Measurements from ENCODE around the gene H2BK1.

The H2BK1 gene

DNA sequence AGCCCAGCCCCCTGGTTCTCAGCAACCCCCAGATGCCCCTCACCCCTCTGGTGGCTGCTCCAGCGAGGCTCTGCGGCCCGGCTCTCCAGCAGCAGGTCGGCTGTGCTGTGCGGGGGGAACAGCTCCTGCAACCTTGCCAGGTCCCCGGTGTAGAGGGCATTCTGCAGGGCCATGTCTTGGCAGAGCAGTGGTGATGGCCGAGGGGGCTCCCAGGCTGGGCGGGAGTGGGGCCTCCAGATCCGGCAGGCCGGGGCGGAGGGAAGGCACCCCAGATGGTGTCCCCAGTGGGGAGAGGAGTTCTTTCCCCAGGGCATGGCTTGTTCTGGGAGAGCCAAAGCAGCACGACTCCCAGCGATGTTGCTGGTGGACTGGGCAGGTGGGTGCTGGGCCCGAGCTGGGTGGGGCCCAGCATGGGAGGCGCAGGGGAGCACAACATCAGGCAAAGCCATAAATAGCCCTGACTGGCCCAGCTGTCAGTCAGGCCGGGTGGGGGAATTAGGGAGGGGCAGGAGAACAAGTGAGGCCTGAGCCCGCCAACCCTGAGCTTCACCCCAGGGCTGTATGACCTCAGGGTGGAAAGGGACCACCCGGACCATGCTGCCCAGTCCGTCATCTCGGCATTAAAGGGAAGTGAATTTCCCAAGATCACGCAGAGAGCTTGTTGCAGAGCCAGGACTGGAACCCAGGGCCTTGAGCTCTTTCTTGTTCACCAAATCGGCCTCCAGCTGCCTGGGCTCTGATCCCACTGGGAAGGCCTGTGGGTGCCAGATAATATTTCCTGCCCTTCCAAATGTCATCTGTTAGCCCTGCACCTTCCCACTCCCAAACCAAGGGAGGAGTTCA is 22.7 kb downstream of the H2BK1 start:
- H3K4me1 Mint-ChIP-seq, result peaks cover 4% of the 10 kb centered on the region
- H3K27me3 Mint-ChIP-seq, result no peaks in the 10 kb centered on the region
- no peak overlapping the region for H3K4me3 Mint-ChIP-seq
- H3K27ac Mint-ChIP-seq, result no peak overlapping the region
- ATAC-seq (no peak), DNase-seq (no peak)
- H3K9me3 Mint-ChIP-seq, result no peaks in the 10 kb centered on the region

DNA sequence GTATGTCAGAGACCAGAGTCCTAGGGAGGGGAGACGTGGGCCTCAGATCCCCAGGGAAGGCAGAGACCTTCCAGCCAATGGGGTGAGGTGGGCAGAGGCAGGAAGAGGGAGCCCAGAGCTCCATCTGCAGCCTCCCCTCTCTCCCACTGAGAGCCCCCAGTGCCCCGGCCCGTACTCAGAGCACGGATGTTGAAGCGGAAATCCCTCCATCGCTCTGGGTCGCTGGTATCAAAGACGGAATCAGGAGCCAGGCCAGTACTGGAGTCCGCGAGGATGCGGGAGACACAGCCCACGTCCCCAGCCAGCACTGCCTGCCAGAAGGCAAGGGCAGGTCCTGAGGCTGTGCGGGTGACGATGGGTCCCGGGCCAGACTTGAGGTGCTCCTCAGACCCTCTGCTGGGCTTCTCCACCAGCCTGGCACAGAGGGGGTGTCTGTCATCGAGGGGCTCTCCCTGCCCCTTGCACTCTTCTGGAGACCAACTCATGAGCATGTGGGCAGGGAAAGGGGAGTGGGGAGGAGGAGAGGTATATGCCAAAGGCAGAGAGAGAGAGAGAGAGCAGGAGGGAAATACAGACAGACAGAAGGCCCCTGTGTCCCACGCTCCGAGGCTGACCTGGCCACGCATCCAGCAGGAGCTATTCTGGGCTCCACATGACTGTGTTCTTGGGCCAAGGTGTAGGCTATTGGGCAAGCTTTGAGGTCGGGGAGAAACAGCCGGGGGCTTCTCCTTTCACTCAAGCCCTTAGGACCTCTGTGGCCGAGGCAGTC is 23.5 kb downstream of the H2BK1 start, which contains the start of gene ASB10:
Gene ASB10, minus strand, starts transcription at position 611 of the 769 bp plus-strand sequence. Its CDS starts 120 bp downstream, at position 491.
- DNase-seq (no peak), ATAC-seq (no peak)
- Mint-ChIP-seq H3K27me3 (peaks cover 5% of the 10 kb centered on the region), H3K4me1 (peaks cover 4% of the 10 kb centered on the region), H3K4me3 (no peak within 1 kb of the TSS), H3K27ac (no peak within 1 kb of the TSS), H3K9me3 (no peaks in the 10 kb centered on the region)

DNA sequence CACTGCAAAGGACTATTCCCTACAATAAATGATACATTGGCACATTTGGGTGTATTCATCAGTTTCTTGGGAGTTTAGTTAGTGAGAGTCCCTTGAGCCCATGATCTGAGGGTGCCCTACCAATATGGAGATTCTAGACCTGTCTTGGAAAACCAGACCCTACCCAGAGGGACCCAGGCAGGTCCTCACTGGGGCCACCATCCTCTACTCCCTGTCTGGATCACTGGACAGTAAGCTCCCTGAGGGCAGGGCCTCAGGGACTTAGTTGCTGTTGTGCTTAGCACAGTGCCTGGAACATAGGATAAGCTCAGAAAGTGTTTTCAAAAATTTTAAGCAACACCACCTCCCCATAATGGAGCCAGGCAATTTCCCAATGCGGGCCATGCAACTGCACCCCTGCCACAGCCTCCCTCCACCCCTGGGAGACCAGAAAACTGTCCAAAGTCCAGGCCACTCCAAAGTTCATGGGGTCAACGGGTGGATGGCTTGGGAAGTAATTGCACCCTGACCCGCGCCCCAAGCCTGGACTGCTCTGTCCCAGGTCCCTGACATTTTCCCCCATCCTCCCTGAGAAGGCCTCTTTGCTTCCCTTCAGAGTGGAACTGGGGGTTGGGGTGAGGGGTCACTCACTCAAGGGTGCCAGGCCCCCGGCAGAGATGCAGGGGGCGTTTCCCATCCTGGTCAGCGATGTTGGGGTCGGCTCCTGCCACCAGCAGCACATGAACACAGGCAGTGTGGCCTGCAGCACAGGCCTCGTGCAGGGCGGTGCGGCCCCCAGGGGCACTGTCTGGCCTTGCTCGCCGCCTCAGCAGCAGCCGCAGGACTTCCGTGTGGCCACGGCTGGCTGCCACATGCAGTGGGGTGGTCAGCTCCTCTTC is 24.3 kb downstream of the H2BK1 start:
- Mint-ChIP-seq H3K27ac (no peak overlapping the region), H3K4me1 (peaks cover 4% of the 10 kb centered on the region), H3K27me3 (peaks cover 8% of the 10 kb centered on the region), H3K9me3 (no peaks in the 10 kb centered on the region), H3K4me3 (no peak overlapping the region)
- ATAC-seq (no peak), DNase-seq (no peak)

GRCh38 chr7:151181011-151181431 is 29.3 kb downstream of the H2BK1 start:
- no peaks in the 10 kb centered on the region for H3K9me3 Mint-ChIP-seq
- no peaks in the 10 kb centered on the region for H3K4me1 Mint-ChIP-seq
- ATAC-seq, result no peak
- peaks cover 33% of the 10 kb centered on the region for H3K27me3 Mint-ChIP-seq
- no peak overlapping the region for H3K27ac Mint-ChIP-seq
- H3K4me3 Mint-ChIP-seq, result no peak overlapping the region
- DNase-seq, result no peak

DNA sequence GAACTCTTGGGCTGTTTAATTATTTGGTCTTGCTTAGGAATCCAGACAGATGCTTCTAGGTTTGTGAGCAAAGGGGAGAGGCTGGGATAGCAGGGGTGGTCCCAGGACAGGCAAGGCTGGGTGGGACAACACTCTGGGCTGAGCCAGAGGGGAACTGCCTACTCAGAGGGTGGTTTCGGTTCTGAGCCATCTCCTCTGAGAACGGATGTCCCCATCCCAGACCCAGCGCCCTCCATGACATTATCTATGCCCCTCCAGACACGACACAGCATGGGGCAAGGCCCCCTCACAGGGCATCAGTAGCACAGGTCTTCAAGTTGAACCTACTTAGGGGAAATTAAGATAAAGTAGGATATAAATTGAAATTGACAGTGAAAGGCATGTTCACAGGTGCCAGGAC is 30.3 kb downstream of the H2BK1 start:
- DNase-seq (no peak), ATAC-seq (no peak)
- H3K4me1 Mint-ChIP-seq, result no peaks in the 10 kb centered on the region
- H3K27ac Mint-ChIP-seq, result no peak overlapping the region
- peaks cover 44% of the 10 kb centered on the region for H3K27me3 Mint-ChIP-seq
- no peak overlapping the region for H3K4me3 Mint-ChIP-seq
- H3K9me3 Mint-ChIP-seq, result no peaks in the 10 kb centered on the region

GRCh38 chr7:151179287-151179860 is 30.9 kb downstream of the H2BK1 start:
- no peak for DNase-seq
- Mint-ChIP-seq H3K4me1 (no peaks in the 10 kb centered on the region), H3K4me3 (no peak overlapping the region), H3K9me3 (no peaks in the 10 kb centered on the region), H3K27ac (no peak overlapping the region), H3K27me3 (peaks cover 49% of the 10 kb centered on the region)
- ATAC-seq, result no peak

- no peak overlapping the region for H3K27ac Mint-ChIP-seq
- no peak overlapping the region for H3K4me3 Mint-ChIP-seq
- peaks cover 55% of the 10 kb centered on the region for H3K27me3 Mint-ChIP-seq
- H3K9me3 Mint-ChIP-seq, result no peaks in the 10 kb centered on the region
- DNase-seq (no peak), ATAC-seq (no peak)
- no peaks in the 10 kb centered on the region for H3K4me1 Mint-ChIP-seq
Measured at GRCh38 chr7:151178831-151179230, 31.5 kb downstream of the H2BK1 start.

DNA sequence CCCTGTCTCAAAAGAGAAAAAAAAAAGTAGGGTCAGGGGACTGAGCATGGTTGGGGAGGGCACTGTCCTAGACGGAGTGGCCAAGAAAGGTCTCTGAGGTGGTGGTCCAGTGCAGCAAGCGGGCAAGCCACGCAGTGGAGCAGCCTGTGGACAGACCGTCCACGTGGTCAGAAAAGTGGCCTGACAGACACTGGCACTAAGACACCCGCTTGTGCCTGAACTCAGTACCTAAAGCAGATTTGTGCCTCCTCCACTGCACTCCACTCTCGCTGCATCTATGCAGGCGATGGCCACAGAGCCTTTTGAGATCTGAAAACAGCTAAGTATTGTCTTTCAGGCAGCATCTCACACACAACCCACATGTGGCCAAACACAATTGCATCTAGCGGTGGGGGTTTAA is 32.1 kb downstream of the H2BK1 start:
- H3K4me3 Mint-ChIP-seq, result no peak overlapping the region
- no peak overlapping the region for H3K27ac Mint-ChIP-seq
- DNase-seq, result no peak
- H3K9me3 Mint-ChIP-seq, result no peaks in the 10 kb centered on the region
- no peaks in the 10 kb centered on the region for H3K4me1 Mint-ChIP-seq
- peaks cover 61% of the 10 kb centered on the region for H3K27me3 Mint-ChIP-seq
- ATAC-seq, result no peak

DNA sequence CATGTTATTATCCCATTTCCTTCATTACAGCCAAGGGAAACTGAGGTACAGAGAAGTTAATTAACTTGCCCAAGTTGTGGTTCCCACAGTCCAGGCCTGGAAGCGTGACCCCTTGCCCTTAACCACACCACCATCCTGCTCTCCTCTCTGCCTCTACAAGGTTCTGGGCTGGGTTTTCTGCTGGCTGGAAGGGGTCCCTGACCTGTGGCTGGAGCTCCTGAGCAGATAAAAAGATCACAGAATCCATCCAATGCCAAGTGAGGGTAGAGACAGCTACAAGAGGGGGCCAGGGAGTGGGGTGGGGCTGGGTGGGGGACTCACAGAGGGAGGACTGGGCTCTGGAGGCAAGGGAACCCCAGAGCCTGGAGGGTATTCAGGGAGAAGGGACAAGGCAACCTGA is 33.0 kb downstream of the H2BK1 start:
- H3K4me1 Mint-ChIP-seq, result peaks cover 6% of the 10 kb centered on the region
- DNase-seq (no peak), ATAC-seq (no peak)
- H3K9me3 Mint-ChIP-seq, result no peaks in the 10 kb centered on the region
- peaks cover 70% of the 10 kb centered on the region for H3K27me3 Mint-ChIP-seq
- H3K27ac Mint-ChIP-seq, result no peak overlapping the region
- no peak overlapping the region for H3K4me3 Mint-ChIP-seq

GRCh38 chr7:151176401-151176800 is 33.9 kb downstream of the H2BK1 start:
- Mint-ChIP-seq H3K27me3 (peaks cover 72% of the 10 kb centered on the region), H3K27ac (no peak overlapping the region), H3K4me3 (no peak overlapping the region), H3K9me3 (no peaks in the 10 kb centered on the region), H3K4me1 (peaks cover 8% of the 10 kb centered on the region)
- DNase-seq (no peak), ATAC-seq (no peak)

DNA sequence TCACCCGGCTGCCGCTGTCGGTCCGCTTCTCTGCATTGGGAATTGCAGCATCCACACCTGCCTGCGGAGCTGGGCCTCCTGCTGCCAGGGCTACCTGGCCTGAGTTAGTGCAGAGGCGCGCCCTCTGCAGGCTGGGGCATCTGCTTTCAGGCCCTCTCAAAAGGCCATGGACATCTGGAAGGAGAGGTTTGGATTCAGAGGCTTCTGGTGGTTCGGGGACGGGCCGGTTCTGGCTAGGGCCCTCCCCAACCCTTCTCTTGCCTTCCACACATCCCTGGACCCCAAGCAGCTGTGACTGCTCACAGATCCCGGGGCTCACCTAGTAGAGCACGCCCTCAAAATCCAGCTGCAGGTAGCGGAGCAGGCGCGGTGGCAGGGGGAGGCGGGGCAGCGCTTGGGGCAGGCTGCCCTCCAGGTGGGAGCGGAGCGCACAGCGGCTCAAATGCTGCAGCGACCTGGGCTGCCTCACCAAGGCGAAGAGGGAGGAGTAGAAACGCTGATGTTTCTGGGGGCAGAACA is 34.4 kb downstream of the H2BK1 start:
- no peak overlapping the region for H3K4me3 Mint-ChIP-seq
- H3K27ac Mint-ChIP-seq, result no peak overlapping the region
- H3K4me1 Mint-ChIP-seq, result peaks cover 8% of the 10 kb centered on the region
- H3K9me3 Mint-ChIP-seq, result no peaks in the 10 kb centered on the region
- H3K27me3 Mint-ChIP-seq, result peaks cover 76% of the 10 kb centered on the region
- ATAC-seq (no peak), DNase-seq (no peak)

DNA sequence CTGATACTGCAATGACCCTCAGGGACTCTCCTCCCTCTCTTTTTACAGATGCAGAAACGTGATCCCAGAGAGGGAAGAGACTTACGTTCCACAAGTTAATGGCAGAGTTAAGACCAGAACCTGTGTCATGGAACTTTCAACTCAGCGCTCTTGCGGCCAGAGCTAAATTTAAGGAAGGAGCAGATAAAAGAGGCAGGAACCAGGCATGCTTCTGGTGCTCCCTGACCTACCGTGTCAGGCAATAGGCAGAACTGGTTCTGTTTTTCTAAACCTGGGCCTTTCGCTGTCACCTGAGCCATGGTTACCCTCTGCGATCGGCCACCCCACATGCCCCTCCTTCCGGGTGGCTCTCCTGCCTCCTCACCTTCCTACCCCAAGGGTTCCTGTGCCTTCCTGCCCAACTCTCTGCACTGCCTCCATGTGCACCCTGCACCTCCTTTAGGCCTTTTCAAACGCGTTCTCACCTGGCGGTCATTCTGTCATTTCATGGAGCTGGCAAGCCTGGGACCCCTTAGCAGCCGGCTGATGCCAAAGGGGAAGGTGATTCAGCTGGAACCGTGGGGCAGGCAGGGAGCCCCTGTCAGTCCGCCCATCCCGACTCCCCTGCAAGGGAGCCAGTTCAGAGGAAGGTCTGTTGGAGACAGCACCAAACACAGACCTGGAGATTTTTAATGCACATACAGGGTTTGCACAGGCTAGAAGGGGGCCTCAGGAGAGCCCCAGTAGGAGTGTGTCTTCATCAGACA is 35.1 kb downstream of the H2BK1 start:
- H3K4me1 Mint-ChIP-seq, result peaks cover 8% of the 10 kb centered on the region
- H3K27ac Mint-ChIP-seq, result no peak overlapping the region
- H3K27me3 Mint-ChIP-seq, result peaks cover 78% of the 10 kb centered on the region

DNA sequence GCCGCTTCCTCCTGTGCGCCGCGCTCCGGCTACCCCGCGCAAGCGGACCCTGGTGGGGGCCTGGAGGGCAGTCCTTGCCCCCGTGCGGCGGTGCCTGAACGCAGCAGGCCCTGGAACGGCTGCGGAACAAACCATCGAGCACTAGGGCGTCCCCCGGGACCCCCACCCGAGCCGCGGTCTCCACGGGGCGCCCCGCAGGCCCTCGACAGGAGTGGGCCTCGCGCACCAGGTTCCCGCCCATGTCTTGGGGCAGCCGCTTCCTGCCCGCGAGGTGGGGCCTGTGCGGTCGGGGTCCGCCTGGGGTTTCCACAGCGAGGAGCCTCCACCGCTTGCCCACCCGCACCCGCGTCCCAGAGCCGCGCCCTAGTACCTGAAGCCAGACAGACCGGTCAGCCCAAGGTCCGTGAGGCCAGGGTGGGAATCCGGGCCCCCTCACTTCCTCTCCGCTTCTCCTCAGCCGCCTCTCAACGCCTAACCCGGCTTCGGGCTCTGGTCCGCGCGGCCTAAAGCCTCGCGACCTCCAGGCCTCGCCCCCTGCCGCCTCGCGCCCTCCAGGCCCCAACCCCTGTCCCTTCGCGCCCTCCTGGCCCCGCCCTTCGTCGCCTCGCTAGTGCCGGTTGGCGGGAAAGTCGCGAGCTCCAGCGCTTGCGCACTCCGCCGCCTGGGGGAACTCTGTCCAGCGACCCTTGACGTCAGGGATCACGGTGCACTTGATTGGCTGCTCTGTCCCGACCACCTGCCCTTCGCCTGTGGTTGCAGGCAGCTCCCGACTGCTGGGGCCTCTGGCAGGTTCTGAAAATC is 35.8 kb downstream of the H2BK1 start:
- peak in 1 of 2 donors; percentile 31 for DNase-seq
- Mint-ChIP-seq H3K4me1 (peaks cover 8% of the 10 kb centered on the region), H3K9me3 (no peaks in the 10 kb centered on the region), H3K27ac (no peak overlapping the region), H3K27me3 (peaks cover 86% of the 10 kb centered on the region), H3K4me3 (no peak overlapping the region)
- peak; percentile 20 for ATAC-seq

More for the DNA sequence above, 35.1 kb downstream of the H2BK1 start:
- DNase-seq (no peak), ATAC-seq (no peak)
- no peak overlapping the region for H3K4me3 Mint-ChIP-seq
- no peaks in the 10 kb centered on the region for H3K9me3 Mint-ChIP-seq
